ENCODE data around the gene BSDC1.

GRCh38 chr1:32334274-32334861 lies 59.9 kb downstream of the BSDC1 start:
- TF ChIP-seq ZNF274 (IDR thresholded peaks at IDR 0.05; ENCODE audit: low read depth, low read length) (no peak), YY1 (IDR thresholded peaks at IDR 0.05; ENCODE audit: insufficient read depth, insufficient read length) (no peak), SUZ12 (IDR thresholded peaks at IDR 0.05; ENCODE audit: extremely low read depth, insufficient read depth, insufficient read length) (no peak)
